GM12872 (cell line): Measurements from ENCODE around the gene UBE2K.

ENCODE experiments used
- TF ChIP-seq, protein P1 (sequence below): IDR thresholded peaks from 3 replicates; pipeline ENCODE4 v1.5.1; 2011; ENCODE audit warnings: low read depth, mild to moderate bottlenecking, low read length, moderate library complexity; ENCODE audit not compliant: insufficient read depth

UBE2K gene

GRCh38 chr4:39759569-39759968 lies 61.6 kb downstream of the UBE2K start:
- TF ChIP-seq, protein P1, sequence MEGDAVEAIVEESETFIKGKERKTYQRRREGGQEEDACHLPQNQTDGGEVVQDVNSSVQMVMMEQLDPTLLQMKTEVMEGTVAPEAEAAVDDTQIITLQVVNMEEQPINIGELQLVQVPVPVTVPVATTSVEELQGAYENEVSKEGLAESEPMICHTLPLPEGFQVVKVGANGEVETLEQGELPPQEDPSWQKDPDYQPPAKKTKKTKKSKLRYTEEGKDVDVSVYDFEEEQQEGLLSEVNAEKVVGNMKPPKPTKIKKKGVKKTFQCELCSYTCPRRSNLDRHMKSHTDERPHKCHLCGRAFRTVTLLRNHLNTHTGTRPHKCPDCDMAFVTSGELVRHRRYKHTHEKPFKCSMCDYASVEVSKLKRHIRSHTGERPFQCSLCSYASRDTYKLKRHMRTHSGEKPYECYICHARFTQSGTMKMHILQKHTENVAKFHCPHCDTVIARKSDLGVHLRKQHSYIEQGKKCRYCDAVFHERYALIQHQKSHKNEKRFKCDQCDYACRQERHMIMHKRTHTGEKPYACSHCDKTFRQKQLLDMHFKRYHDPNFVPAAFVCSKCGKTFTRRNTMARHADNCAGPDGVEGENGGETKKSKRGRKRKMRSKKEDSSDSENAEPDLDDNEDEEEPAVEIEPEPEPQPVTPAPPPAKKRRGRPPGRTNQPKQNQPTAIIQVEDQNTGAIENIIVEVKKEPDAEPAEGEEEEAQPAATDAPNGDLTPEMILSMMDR = no peak

DNA sequence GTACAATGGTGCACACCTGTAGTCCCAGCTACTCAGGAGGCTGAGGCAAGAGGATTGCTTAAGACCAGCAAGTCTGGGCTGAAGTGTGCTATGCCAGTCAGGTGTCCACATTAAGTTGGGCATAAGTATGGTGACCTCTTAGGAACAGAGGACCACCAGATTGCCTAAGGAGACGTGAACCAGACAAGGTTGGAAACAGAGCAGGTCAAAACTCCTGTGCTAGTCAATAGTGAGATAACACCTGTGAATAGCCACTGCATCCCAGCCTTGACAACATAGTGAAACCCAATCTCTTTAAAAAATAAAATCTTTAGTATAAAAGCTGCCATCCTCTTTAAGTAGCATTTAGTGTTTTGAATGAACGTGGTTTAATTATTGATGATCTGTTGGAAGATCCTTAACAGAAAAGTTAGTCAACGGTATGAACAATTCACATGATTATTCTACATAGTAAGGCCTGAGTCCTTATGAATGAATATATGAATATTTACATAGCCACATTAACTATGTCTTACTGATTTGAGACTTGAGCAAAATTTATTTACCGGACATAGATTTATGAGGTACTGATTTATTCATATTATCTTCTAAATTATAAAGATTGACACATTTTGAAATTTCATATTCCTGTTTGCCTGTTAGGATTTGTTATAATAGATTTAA lies 63.2 kb downstream of the UBE2K start:
- TF ChIP-seq, protein P1 = no peak

DNA sequence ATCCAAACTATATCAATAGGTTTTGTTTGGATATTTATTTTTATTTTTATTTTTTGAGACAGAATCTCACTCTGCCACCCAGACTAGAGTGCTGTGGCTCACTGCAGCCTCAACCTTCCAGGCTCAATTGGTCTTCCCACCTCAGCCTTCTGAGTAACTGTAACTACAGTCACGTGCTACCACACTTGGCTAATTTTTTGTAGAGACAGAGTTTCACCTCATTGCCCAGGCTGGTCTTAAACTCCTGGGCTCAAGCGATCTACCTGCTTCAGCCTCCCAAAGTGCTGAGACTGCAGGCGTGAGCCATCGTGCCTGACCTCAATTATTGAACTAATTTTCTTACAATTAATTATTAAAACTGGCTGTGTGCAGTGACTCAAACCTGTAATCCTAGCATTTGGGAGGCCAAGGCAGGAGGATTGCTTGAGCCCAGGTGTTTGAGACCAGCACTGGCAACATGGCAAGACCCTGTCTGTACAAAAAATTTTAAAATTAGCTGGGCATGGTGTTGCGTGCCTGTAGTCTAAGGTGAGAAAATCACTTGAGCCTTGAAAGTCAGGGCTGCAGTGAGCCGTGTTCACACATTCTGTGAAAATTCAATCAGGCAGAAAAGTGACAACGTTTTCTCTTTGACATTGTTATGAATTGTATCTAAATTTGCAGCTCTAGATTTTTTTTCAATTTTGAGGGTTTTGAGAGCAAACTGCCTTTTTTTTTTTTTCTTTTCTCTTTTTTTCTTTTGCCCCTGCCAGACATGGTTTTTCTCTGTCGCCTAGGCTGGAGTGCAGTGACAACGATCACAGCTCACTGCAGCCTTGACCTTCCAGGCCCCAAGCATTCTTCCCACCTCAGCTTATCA lies 66.0 kb downstream of the UBE2K start:
- TF ChIP-seq, protein P1 = no peak

DNA sequence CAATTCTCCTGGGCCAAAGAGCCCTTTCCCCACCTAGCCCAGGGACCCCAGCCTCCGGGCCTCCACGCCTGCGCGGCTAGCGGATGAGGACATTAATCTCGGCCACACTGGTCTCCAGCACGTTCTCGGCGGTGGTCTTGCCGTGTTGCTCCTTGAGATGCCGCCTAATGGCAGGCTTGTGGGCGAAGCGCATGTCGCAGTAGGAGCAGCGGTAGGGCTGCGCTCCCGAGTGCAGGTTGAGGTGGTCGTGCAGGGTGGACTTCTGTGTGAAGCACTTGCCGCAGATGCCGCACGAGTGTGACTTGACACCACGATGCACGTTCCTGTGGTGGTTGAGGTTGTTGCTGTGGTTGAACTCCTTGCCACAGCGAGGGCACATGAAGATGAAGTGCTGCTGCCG lies 72.1 kb downstream of the UBE2K start:
- TF ChIP-seq, protein P1 = no peak

GRCh38 chr4:39770471-39770870 lies 72.5 kb downstream of the UBE2K start:
- TF ChIP-seq, protein P1 = no peak

GRCh38 chr4:39770969-39771724 lies 73.2 kb downstream of the UBE2K start:
- TF ChIP-seq, protein P1 = no peak

DNA sequence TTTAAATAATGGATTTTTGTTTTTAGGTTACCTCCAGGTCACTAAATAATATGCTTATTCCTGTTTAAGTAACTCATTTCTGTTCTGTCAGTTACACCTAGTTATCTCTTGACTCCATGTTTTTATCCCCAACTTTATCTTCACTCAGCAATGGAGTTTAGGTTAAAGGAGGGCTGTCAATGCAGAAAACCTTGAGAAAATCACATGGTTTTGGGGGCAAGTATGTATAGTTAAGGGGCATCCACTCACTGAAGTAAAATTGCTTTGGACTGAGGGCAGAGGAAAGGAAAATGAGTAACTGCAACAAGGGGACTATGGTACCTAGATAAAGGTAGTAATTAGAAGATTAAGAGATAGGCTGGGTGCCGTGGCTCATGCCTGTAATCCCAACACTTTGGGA lies 87.1 kb downstream of the UBE2K start:
- TF ChIP-seq, protein P1 = no peak
